ENCODE measurements around the gene SEL1L3.

DNA sequence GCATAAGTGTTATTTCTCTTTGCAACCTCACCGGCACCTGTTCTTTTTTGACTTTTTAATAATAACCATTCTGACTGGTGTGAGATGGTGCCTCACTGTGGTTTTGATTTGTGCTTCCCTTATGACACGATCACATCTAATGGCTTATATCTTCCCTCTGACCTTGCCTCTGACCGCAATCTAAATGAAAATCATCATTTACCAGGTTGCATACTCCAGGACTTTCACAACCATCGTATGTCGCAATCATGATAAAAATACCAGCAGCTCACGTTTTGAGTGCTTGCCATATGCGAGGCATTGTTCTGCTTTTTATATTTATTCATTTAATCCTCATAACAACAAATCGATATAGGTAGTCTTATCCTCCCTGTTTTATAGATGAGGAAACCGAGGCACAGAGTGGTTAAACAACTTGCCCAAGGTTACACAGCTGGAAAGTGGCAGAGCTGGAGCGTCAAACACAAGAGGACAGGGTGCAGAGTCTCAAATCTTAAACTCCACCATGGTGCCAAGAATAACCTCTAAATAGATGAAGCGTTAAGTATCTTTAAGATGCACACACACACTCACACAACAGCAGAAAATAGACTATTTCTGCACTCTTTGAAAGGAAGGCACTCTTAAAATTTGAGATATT lies 102.2 kb downstream of the SEL1L3 start:
- TF ChIP-seq, protein P1, sequence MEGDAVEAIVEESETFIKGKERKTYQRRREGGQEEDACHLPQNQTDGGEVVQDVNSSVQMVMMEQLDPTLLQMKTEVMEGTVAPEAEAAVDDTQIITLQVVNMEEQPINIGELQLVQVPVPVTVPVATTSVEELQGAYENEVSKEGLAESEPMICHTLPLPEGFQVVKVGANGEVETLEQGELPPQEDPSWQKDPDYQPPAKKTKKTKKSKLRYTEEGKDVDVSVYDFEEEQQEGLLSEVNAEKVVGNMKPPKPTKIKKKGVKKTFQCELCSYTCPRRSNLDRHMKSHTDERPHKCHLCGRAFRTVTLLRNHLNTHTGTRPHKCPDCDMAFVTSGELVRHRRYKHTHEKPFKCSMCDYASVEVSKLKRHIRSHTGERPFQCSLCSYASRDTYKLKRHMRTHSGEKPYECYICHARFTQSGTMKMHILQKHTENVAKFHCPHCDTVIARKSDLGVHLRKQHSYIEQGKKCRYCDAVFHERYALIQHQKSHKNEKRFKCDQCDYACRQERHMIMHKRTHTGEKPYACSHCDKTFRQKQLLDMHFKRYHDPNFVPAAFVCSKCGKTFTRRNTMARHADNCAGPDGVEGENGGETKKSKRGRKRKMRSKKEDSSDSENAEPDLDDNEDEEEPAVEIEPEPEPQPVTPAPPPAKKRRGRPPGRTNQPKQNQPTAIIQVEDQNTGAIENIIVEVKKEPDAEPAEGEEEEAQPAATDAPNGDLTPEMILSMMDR (IDR thresholded peaks at IDR 0.05; ENCODE audit: insufficient read depth, low read length): no peak
- TF ChIP-seq POLR2AphosphoS5 (IDR thresholded peaks at IDR 0.05; ENCODE audit: low read depth): no peak
